Upper lobe of left lung (tissue), 6 donors: ENCODE measurements around the gene NXPH3. TPM values are rescaled to one million over a fixed set of nuclear protein-coding genes. Genes with fewer than 3 reads are reported as not detected.

Experiments
- ATAC-seq, 2 donors: fragments of 200-7000 bp; cut with Tn5 transposase; one replicate each; pipeline ENCODE4 v1.9.1; 2022; ENCODE audit warnings: mild to moderate bottlenecking in 2 of 2, moderate library complexity in 2 of 2; ENCODE audit not compliant: low FRiP score in 2 of 2
- DNase-seq, 2 donors: peaks; one replicate each; pipeline ENCODE4 v3.0.0-alpha.2; 2019 to 2020
- H3K27ac ChIP-seq, 4 donors: fragments of 200-600 bp; sonication (generic); one replicate each; pipeline ENCODE4 v1.5.1; 2016 to 2019
- H3K27me3 ChIP-seq, 4 donors: fragments of 200-600 bp; sonication (generic); one replicate each; pipeline ENCODE4 v1.5.1; 2017 to 2019
- H3K36me3 ChIP-seq, 4 donors: fragments of 200-600 bp; sonication (generic); one replicate each; pipeline ENCODE4 v1.5.1; 2016 to 2019
- H3K4me1 ChIP-seq, 4 donors: fragments of 200-600 bp; sonication (generic); one replicate each; pipeline ENCODE4 v1.5.1; 2018 to 2019
- H3K4me3 ChIP-seq, 4 donors: fragments of 200-600 bp; sonication (generic); one replicate each; pipeline ENCODE4 v1.5.1; 2017 to 2019; ENCODE audit warnings: mild to moderate bottlenecking in 2 of 4, moderate library complexity in 1 of 4
- H3K9me3 ChIP-seq, 4 donors: fragments of 200-600 bp; sonication (generic); one replicate each; pipeline ENCODE4 v1.5.1; 2018 to 2019
- EP300 ChIP-seq, 4 donors: sonication (generic); formaldehyde crosslinking; IDR thresholded peaks; one replicate each; pipeline ENCODE4 v1.5.1; 2017; ENCODE audit warnings: antibody characterized with exemption in 4 of 4, control low read depth in 2 of 4
- POLR2A ChIP-seq, 4 donors: fragments of 450-650 bp; IDR thresholded peaks; one replicate each; pipeline ENCODE4 v1.5.1; 2016 to 2017; ENCODE audit warnings: antibody characterized with exemption in 4 of 4, mild to moderate bottlenecking in 2 of 4
- POLR2AphosphoS5 ChIP-seq, 2 donors: sonication (generic); formaldehyde crosslinking; IDR thresholded peaks; one replicate each; pipeline ENCODE4 v1.5.1; 2017; ENCODE audit warnings: antibody characterized with exemption in 2 of 2
- WGBS, 2 donors: methylation state at CpG; one replicate each; pipeline ENCODE4 v1.1.5; 2017 to 2018; 5-methylcytosine and 5-hydroxymethylcytosine counted together
- total RNA-seq, 6 donors: library from RNA; depleted of rRNA in 4 of 6; stranded (reverse); fragments of >200 nt in 4 of 6; gene quantifications; one replicate each; pipeline versions ENCODE4 v1.1.0 to v1.2.1, GENCODE V29; 2016 to 2021
- TF ChIP-seq, protein P1 (sequence below), 6 experiments: fragments of 450-650 bp in 4 of 6; fragments of 200-600 bp in 2 of 6; sonication (generic) in 2 of 6; IDR thresholded peaks; one replicate each; pipeline ENCODE4 v1.5.1; 2016 to 2019; ENCODE audit warnings: antibody characterized with exemption in 6 of 6
- donor health status: DM: no; HTN: no; CAD: no; lungs with moderate emphysema.
- donor health status: DM: no; HTN: yes; CAD: no; lungs with severe emphysema.

Gene NXPH3
- total RNA-seq, 6 donors from 2014 or later: 1.2 to 6.6 (median 4.6) TPM

DNA sequence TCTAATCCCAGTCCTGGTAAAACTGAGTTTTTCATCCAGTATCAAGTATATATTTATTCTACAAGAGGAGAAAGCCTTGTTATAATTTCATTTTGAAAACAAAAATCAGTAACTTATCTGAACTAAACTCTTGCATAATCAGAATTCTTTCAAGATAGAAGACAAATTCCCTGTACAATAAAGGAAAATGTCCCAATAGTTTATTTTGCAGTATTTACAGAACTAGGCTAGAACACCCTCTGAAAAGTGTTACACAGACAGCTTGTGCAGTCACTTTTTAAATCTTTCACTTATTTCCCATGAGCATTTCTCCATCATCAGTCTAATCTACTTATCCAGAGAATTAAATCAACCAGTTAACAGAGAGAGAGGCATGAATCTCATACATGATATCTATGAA is 53.8 kb downstream of the NXPH3 start:
- ATAC-seq (no peak), DNase-seq (no peak)
- no peaks in the 10 kb centered on the region for H3K9me3 ChIP-seq
- H3K4me3 ChIP-seq: no peak overlapping the region
- TF ChIP-seq, protein P1, sequence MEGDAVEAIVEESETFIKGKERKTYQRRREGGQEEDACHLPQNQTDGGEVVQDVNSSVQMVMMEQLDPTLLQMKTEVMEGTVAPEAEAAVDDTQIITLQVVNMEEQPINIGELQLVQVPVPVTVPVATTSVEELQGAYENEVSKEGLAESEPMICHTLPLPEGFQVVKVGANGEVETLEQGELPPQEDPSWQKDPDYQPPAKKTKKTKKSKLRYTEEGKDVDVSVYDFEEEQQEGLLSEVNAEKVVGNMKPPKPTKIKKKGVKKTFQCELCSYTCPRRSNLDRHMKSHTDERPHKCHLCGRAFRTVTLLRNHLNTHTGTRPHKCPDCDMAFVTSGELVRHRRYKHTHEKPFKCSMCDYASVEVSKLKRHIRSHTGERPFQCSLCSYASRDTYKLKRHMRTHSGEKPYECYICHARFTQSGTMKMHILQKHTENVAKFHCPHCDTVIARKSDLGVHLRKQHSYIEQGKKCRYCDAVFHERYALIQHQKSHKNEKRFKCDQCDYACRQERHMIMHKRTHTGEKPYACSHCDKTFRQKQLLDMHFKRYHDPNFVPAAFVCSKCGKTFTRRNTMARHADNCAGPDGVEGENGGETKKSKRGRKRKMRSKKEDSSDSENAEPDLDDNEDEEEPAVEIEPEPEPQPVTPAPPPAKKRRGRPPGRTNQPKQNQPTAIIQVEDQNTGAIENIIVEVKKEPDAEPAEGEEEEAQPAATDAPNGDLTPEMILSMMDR (IDR thresholded peaks at IDR 0.05): no peak
- TF ChIP-seq POLR2AphosphoS5 (IDR thresholded peaks at IDR 0.05) (no peak), EP300 (IDR thresholded peaks at IDR 0.05) (no peak), POLR2A (IDR thresholded peaks at IDR 0.05) (no peak)
- H3K4me1 ChIP-seq: peaks cover 46 to 73% (median 46%) of the 10 kb centered on the region in 4 donors
- H3K27me3 ChIP-seq: no peaks in the 10 kb centered on the region
- H3K36me3 ChIP-seq: no peaks in the 10 kb centered on the region
- no peak overlapping the region for H3K27ac ChIP-seq

DNA sequence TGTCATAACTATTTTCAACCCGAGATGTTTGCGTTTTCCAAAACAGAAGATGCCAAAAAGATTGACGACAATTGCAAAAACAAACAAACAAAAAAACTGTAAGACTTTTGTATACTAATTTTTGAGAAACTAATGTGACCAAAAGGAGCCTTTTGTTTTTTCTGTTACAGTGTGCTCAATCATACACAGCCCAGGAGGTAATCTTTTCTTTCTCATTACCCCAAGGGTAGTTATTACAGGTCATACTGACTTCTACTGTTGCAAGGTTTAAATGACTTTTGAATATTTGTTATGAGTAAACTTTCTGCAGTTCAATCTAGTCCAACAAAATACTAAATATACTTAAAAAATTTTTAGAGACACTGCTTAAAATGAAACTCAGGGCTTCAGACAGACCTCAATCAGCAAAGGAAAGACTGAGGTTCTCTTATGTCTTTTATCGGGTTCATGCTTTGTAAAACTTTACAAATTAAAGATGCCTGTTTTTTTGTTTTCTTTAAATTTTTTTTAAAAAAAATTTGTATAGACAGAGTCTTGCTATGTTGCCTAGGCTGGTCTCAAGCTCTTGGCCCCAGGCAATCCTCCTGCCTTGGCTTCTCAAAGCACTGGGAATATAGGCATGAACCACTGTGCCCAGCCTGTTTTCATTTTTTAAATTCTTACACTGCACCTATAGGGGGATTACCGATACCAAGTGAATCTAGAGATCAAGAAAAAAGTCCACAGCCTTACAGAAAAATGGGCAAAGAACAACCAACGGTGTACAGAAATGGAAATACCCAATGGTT is 54.6 kb downstream of the NXPH3 start:
- H3K27me3 ChIP-seq: no peaks in the 10 kb centered on the region
- no peak overlapping the region for H3K27ac ChIP-seq
- peaks cover 45 to 76% (median 51%) of the 10 kb centered on the region in 4 donors for H3K4me1 ChIP-seq
- TF ChIP-seq POLR2A (IDR thresholded peaks at IDR 0.05) (no peak), EP300 (IDR thresholded peaks at IDR 0.05) (no peak), POLR2AphosphoS5 (IDR thresholded peaks at IDR 0.05) (no peak)
- TF ChIP-seq, protein P1 (IDR thresholded peaks at IDR 0.05): no peak
- WGBS, 2 donors: 83 to 84% methylated on average over 6 of the region's 6 CpGs
- no peaks in the 10 kb centered on the region for H3K36me3 ChIP-seq
- no peaks in the 10 kb centered on the region for H3K9me3 ChIP-seq
- no peak for ATAC-seq
- no peak overlapping the region for H3K4me3 ChIP-seq
- DNase-seq: no peak

DNA sequence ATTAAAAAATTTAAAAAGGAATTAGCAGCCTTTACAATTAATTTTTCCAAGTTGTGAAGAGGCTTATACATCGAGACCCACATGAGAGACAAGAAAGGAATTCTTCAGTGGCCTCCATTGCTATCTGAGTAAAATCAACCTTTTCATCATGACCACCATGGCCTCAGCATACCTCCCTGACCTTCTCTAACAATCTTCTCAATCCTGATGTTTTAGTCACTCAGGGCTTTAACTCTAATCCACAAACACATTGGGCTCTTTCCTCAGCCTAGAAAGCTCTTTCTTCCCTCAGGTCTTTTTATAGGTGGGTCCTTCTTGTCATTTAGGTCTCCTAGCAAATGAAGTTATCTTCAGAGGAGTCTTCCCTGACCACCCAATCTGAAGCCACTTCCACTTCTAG is 55.8 kb downstream of the NXPH3 start:
- H3K36me3 ChIP-seq: no peaks in the 10 kb centered on the region
- H3K9me3 ChIP-seq: no peaks in the 10 kb centered on the region
- no peak for DNase-seq
- H3K27ac ChIP-seq: peak overlapping the region in 2 of 4 donors; percentile 2 to 11
- no peaks in the 10 kb centered on the region for H3K27me3 ChIP-seq
- TF ChIP-seq EP300 (IDR thresholded peaks at IDR 0.05): no peak
- TF ChIP-seq, protein P1 (IDR thresholded peaks at IDR 0.05): no peak
- no peak for TF ChIP-seq POLR2A (IDR thresholded peaks at IDR 0.05)
- no peak for TF ChIP-seq POLR2AphosphoS5 (IDR thresholded peaks at IDR 0.05)
- WGBS, 2 donors: 97 to 100% methylated on average over 1 of the region's 1 CpG
- H3K4me1 ChIP-seq: peaks cover 44 to 74% (median 51%) of the 10 kb centered on the region in 4 donors
- ATAC-seq: no peak
- H3K4me3 ChIP-seq: no peak overlapping the region

Other genes starting within 250 kb of the NXPH3 start
- gene ZNF652, start 213.6 kb upstream of the NXPH3 start, total RNA-seq: 10 to 100 TPM; 29.4 to 69.4 (median 41.5) TPM
- 100 to 1,000 TPM in 2 of 6 donors, 10 to 100 TPM in 4; 19.9 to 144 (median 68.8) TPM for gene PHB1, start 161.0 kb upstream of the NXPH3 start, total RNA-seq
- 1 to 10 TPM; 1.3 to 2.9 (median 2.2) TPM for gene NGFR, start 80.6 kb upstream of the NXPH3 start, total RNA-seq
- gene SPOP, start 102.2 kb downstream of the NXPH3 start, total RNA-seq: 10 to 100 TPM; 56.6 to 99.2 (median 80.4) TPM
- 10 to 100 TPM; 16.2 to 57.4 (median 42.2) TPM for gene SLC35B1, start 132.1 kb downstream of the NXPH3 start, total RNA-seq
- 10 to 100 TPM; 15.1 to 22.0 (median 18.2) TPM for gene FAM117A, start 188.3 kb downstream of the NXPH3 start, total RNA-seq
- gene KAT7, start 212.8 kb downstream of the NXPH3 start, total RNA-seq: 10 to 100 TPM; 30.1 to 57.4 (median 49.8) TPM